Measurements from ENCODE around the gene BAAT. TPM values are rescaled to one million over a fixed set of nuclear protein-coding genes. Genes with fewer than 3 reads are reported as not detected.

BAAT gene
- total and polyA plus RNA-seq, 2 of the 13 experiments (the other 11 are each of a cell fraction or from before 2014, with no cell fraction given) = 0.71 to 7.9 TPM

- ChIA-PET CTCF (ENCODE audit: low intra/inter-chr PET ratio, low total read pairs) (no interaction called here), POLR2A (interaction anchor here (1.5 kb wide), 1 partner anchor 13 kb away, joined by 3 read pairs; no protein-coding TSS in a partner anchor)
- no TSS peak for BruUV-seq (replicated peaks)
- DNase-seq (ENCODE audit: low spot score) (no peak), FAIRE-seq (no peak), ATAC-seq (peak; percentile 67)
- no peak for TF ChIP-seq NBN (conservative IDR thresholded peaks at IDR 0.05)
- no peak for TF ChIP-seq PHB2 (IDR thresholded peaks at IDR 0.05; ENCODE audit: partially characterized antibody)
- TF ChIP-seq POLR2A (IDR thresholded peaks at IDR 0.05; ENCODE audit: insufficient read depth in 1 of 2, low read depth in 2 of 2, low read length in 2 of 2) = peak in 1 of 2 experiments; percentile 36; a peak in 1 of 4 replicates
- peak; percentile 51; the same call in 1 of the 2 replicates for TF ChIP-seq ZC3H13 (CRISPR knock-in tag; IDR thresholded peaks at IDR 0.05)
- 0 out of 2 replicates have a peak, but pooled peaks have one; percentile 44 for TF ChIP-seq ZNF414 (CRISPR knock-in tag; IDR thresholded peaks at IDR 0.05)
- 0 out of 2 replicates have a peak, but pooled peaks have one; percentile 28 for TF ChIP-seq ZSCAN25 (CRISPR knock-in tag; IDR thresholded peaks at IDR 0.05)
- no peak overlapping the region for H3K27ac ChIP-seq (ENCODE audit: extremely low read length, insufficient read depth, low read length)
- H3K9me3 ChIP-seq (ENCODE audit: low read length) = no peaks in the 10 kb centered on the region
- peaks cover 5% of the 10 kb centered on the region for H3K79me2 ChIP-seq (ENCODE audit: insufficient read depth, low read length)
- no peaks in the 10 kb centered on the region for H3K27me3 ChIP-seq (ENCODE audit: control insufficient read depth in 1 of 2, insufficient read depth in 2 of 2, low read length in 2 of 2)
- H3K4me2 ChIP-seq (ENCODE audit: low read depth, low read length) = no peak overlapping the region
- H2AFZ ChIP-seq (ENCODE audit: low read length) = no peak overlapping the region
- H3K4me1 ChIP-seq (ENCODE audit: insufficient read depth, low read length) = peaks cover 42% of the 10 kb centered on the region
- in situ Hi-C loops (cut with HindIII; ENCODE audit: extremely low pct_ligation_motif_present, low pct_unique_long_range_greater_than_20kb) = no loop called here
- H3K4me3 ChIP-seq (replicated peaks in 1 of 3; ENCODE audit: insufficient read depth in 1 of 3, low read depth in 2 of 3, low read length in 3 of 3) = no peak overlapping the region
- H3K9ac ChIP-seq (ENCODE audit: insufficient read depth, low read depth, low read length) = no peak overlapping the region
- intact Hi-C loops (cut with micrococcal nuclease; ENCODE audit: unreplicated experiment) = no loop called here
- H3K36me3 ChIP-seq (replicated peaks in 1 of 2; ENCODE audit: control insufficient read depth in 1 of 2, insufficient read depth in 2 of 2, low read length in 2 of 2) = no peaks in the 10 kb centered on the region
- H4K20me1 ChIP-seq (ENCODE audit: insufficient read depth, low read length) = no peaks in the 10 kb centered on the region
Measured at GRCh38 chr9:101415578-101415977, 30.8 kb upstream of the BAAT start.

DNA sequence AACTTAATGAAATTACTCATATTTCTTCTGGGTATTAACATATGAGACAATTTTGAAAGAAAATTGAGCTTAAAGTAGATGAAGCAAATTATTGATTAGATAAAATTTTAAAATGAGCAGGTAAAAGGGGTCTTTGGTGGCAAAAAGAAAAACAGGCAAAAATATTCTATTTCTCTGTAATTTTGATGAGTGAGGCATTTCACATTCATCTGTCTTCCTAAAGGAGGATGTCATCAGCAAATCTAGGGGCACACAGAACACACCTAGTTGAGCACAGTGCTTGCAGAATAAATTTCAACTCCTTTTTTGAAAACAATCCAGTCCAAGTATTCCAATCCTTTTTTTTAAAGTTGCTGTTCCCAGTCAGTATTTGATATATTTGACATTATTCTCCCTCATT lies 30.0 kb upstream of the BAAT start:
- CTCF ChIA-PET (ENCODE audit: low intra/inter-chr PET ratio, low total read pairs) = no interaction called here
- FAIRE-seq (no peak), ATAC-seq (peak; percentile 7; the same call in 1 of the 3 replicates), DNase-seq (ENCODE audit: low spot score) (no peak)
- peaks cover 5% of the 10 kb centered on the region for H3K79me2 ChIP-seq (ENCODE audit: insufficient read depth, low read length)
- no peak overlapping the region for H3K4me2 ChIP-seq (ENCODE audit: low read depth, low read length)
- no peak overlapping the region for H3K9ac ChIP-seq (ENCODE audit: insufficient read depth, low read depth, low read length)
- H3K4me3 ChIP-seq (replicated peaks in 1 of 3; ENCODE audit: insufficient read depth in 1 of 3, low read depth in 2 of 3, low read length in 3 of 3) = no peak overlapping the region
- no peaks in the 10 kb centered on the region for H4K20me1 ChIP-seq (ENCODE audit: insufficient read depth, low read length)
- in situ Hi-C loops (cut with HindIII; ENCODE audit: extremely low pct_ligation_motif_present, low pct_unique_long_range_greater_than_20kb) = no loop called here
- H3K9me3 ChIP-seq (ENCODE audit: low read length) = no peaks in the 10 kb centered on the region
- TF ChIP-seq MAFK (conservative IDR thresholded peaks at IDR 0.05 in 1 of 2, IDR thresholded peaks at IDR 0.05 in 1 of 2; ENCODE audit: low read length in 2 of 2) (peak; percentile 52 to 80), MAFF (IDR thresholded peaks at IDR 0.05; ENCODE audit: low read depth, low read length) (peak; percentile 76)
- TF ChIP-seq, protein P1, sequence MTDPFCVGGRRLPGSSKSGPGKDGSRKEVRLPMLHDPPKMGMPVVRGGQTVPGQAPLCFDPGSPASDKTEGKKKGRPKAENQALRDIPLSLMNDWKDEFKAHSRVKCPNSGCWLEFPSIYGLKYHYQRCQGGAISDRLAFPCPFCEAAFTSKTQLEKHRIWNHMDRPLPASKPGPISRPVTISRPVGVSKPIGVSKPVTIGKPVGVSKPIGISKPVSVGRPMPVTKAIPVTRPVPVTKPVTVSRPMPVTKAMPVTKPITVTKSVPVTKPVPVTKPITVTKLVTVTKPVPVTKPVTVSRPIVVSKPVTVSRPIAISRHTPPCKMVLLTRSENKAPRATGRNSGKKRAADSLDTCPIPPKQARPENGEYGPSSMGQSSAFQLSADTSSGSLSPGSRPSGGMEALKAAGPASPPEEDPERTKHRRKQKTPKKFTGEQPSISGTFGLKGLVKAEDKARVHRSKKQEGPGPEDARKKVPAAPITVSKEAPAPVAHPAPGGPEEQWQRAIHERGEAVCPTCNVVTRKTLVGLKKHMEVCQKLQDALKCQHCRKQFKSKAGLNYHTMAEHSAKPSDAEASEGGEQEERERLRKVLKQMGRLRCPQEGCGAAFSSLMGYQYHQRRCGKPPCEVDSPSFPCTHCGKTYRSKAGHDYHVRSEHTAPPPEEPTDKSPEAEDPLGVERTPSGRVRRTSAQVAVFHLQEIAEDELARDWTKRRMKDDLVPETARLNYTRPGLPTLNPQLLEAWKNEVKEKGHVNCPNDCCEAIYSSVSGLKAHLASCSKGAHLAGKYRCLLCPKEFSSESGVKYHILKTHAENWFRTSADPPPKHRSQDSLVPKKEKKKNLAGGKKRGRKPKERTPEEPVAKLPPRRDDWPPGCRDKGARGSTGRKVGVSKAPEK (CRISPR knock-in tag; IDR thresholded peaks at IDR 0.05; ENCODE audit: borderline replicate concordance) = no peak
- POLR2A ChIA-PET = interaction anchor here (0.9 to 1.5 kb wide), 2 partner anchors 12 to 13 kb away, joined by 3 read pairs; no protein-coding TSS in a partner anchor
- H2AFZ ChIP-seq (ENCODE audit: low read length) = no peak overlapping the region
- intact Hi-C loops (cut with micrococcal nuclease; ENCODE audit: unreplicated experiment) = no loop called here
- no peaks in the 10 kb centered on the region for H3K36me3 ChIP-seq (replicated peaks in 1 of 2; ENCODE audit: control insufficient read depth in 1 of 2, insufficient read depth in 2 of 2, low read length in 2 of 2)
- peaks cover 44% of the 10 kb centered on the region for H3K4me1 ChIP-seq (ENCODE audit: insufficient read depth, low read length)
- no peak overlapping the region for H3K27ac ChIP-seq (ENCODE audit: extremely low read length, insufficient read depth, low read length)
- no peaks in the 10 kb centered on the region for H3K27me3 ChIP-seq (ENCODE audit: control insufficient read depth in 1 of 2, insufficient read depth in 2 of 2, low read length in 2 of 2)
- TSS peak; percentile 1 for BruUV-seq (replicated peaks)

Measured in HepG2 (cell line).